ENCODE results near the gene THRAP3.

GRCh38 chr1:36182734-36183133 is 41.5 kb upstream of the THRAP3 start:
- TF ChIP-seq CTCF (IDR thresholded peaks at IDR 0.05) (no peak), POLR2AphosphoS5 (IDR thresholded peaks at IDR 0.05) (no peak), EP300 (IDR thresholded peaks at IDR 0.05) (no peak)

All from esophagus muscularis mucosa (tissue), 4 donors.